WTC11 (cell line): ENCODE data around the gene MAPK11. TPM values are rescaled to one million over a fixed set of nuclear protein-coding genes. Genes with fewer than 3 reads are reported as not detected.

Source experiments
- ATAC-seq: fragments of 200-7000 bp; cut with Tn5 transposase; 2 replicates; pipeline ENCODE4 v1.10.0; 2021; ENCODE audit warnings: mild to moderate bottlenecking, moderate library complexity
- CTCF ChIA-PET: fragments of 300-600 bp; sonication (Branson Sonifier 250); formaldehyde crosslinking; loops from one replicate; lab custom pipeline; 2021; ENCODE audit warnings: antibody characterized with exemption; lab: Charles Lee
- POLR2A ChIA-PET: fragments of 350-600 bp; sonication (Branson Sonifier 250); formaldehyde crosslinking; loops from one replicate; lab custom pipeline; 2021; ENCODE audit warnings: antibody characterized with exemption; lab: Charles Lee
- DNase-seq: peaks from one replicate; pipeline ENCODE4 v3.0.0; 2021; ENCODE audit warnings: low spot score
- H3K27ac Mint-ChIP-seq: 2 replicates; pipeline ENCODE4 v1.8.0; 2021; ENCODE audit warnings: mixed read lengths
- H3K27me3 Mint-ChIP-seq: 2 replicates; pipeline ENCODE4 v1.8.0; 2021; ENCODE audit warnings: low read depth, mild to moderate bottlenecking, moderate library complexity, mixed read lengths
- H3K36me3 Mint-ChIP-seq: 2 replicates; pipeline ENCODE4 v1.8.0; 2021; ENCODE audit warnings: mixed read lengths
- H3K4me1 Mint-ChIP-seq: 2 replicates; pipeline ENCODE4 v1.8.0; 2022; ENCODE audit warnings: mixed read lengths
- H3K4me3 Mint-ChIP-seq: 2 replicates; pipeline ENCODE4 v1.8.0; 2021; ENCODE audit warnings: mild to moderate bottlenecking, moderate library complexity, mixed read lengths
- H3K9me3 Mint-ChIP-seq: 2 replicates; pipeline ENCODE4 v1.8.0; 2021; ENCODE audit warnings: mixed read lengths
- AR ChIP-seq: fragments of 250-450 bp; sonication (Bioruptor Pico); IDR thresholded peaks from 2 replicates; pipeline ENCODE4 v1.9.0; 2021; ENCODE audit warnings: mild to moderate bottlenecking
- ARID4B ChIP-seq: sonication (generic); formaldehyde crosslinking; IDR thresholded peaks from 2 replicates; pipeline ENCODE4 v1.8.0; 2023; ENCODE audit warnings: missing genetic modification reagents, mild to moderate bottlenecking, borderline replicate concordance
- ATF3 ChIP-seq: sonication (generic); formaldehyde crosslinking; conservative IDR thresholded peaks from 2 replicates; pipeline ENCODE4 v1.8.1; 2022; ENCODE audit warnings: mild to moderate bottlenecking, missing genetic modification reagents
- ATF6 ChIP-seq: sonication (generic); formaldehyde crosslinking; IDR thresholded peaks from 2 replicates; pipeline ENCODE4 v1.8.1; 2023; ENCODE audit warnings: mild to moderate bottlenecking, missing genetic modification reagents
- CBFB ChIP-seq: sonication (generic); formaldehyde crosslinking; IDR thresholded peaks from 2 replicates; pipeline ENCODE4 v1.8.1; 2022; ENCODE audit warnings: mild to moderate bottlenecking, low read depth, missing genetic modification reagents
- ELF4 ChIP-seq: sonication (generic); formaldehyde crosslinking; IDR thresholded peaks from 2 replicates; pipeline ENCODE4 v1.8.1; 2022; ENCODE audit warnings: low read depth, mild to moderate bottlenecking, moderate library complexity, missing genetic modification reagents
- ETV6 ChIP-seq: sonication (generic); formaldehyde crosslinking; IDR thresholded peaks from 2 replicates; pipeline ENCODE4 v1.8.1; 2022; ENCODE audit warnings: mild to moderate bottlenecking, missing genetic modification reagents
- FOXJ3 ChIP-seq: sonication (generic); formaldehyde crosslinking; IDR thresholded peaks from 2 replicates; pipeline ENCODE4 v1.9.0; 2021; ENCODE audit warnings: missing genetic modification reagents, mild to moderate bottlenecking, borderline replicate concordance
- GTF2I ChIP-seq: fragments of 250-450 bp; sonication (Bioruptor Pico); conservative IDR thresholded peaks from 2 replicates; pipeline ENCODE4 v1.4.0; 2021; ENCODE audit warnings: mild to moderate bottlenecking
- HMGA2 ChIP-seq: fragments of 250-450 bp; sonication (Bioruptor Pico); IDR thresholded peaks from 2 replicates; pipeline ENCODE4 v1.4.0; 2021; ENCODE audit warnings: mild to moderate bottlenecking, moderate library complexity
- IRF2 ChIP-seq: sonication (generic); formaldehyde crosslinking; IDR thresholded peaks from 2 replicates; pipeline ENCODE4 v1.8.0; 2022; ENCODE audit warnings: low read depth, missing genetic modification reagents, borderline replicate concordance
- MLX ChIP-seq: sonication (generic); formaldehyde crosslinking; IDR thresholded peaks from 2 replicates; pipeline ENCODE4 v1.8.1; 2023; ENCODE audit warnings: mild to moderate bottlenecking, missing genetic modification reagents, moderate library complexity
- NFATC4 ChIP-seq: fragments of 250-450 bp; sonication (Bioruptor Pico); IDR thresholded peaks from 2 replicates; pipeline ENCODE4 v1.9.0; 2021; ENCODE audit warnings: mild to moderate bottlenecking
- NFYB ChIP-seq: sonication (generic); formaldehyde crosslinking; conservative IDR thresholded peaks from 2 replicates; pipeline ENCODE4 v1.8.0; 2022; ENCODE audit warnings: low read depth, missing genetic modification reagents
- NR1H2 ChIP-seq: sonication (generic); formaldehyde crosslinking; IDR thresholded peaks from 2 replicates; pipeline ENCODE4 v1.9.0; 2021; ENCODE audit warnings: mild to moderate bottlenecking, moderate library complexity, missing genetic modification reagents
- PRRX2 ChIP-seq: fragments of 250-450 bp; sonication (Bioruptor Pico); IDR thresholded peaks from 2 replicates; pipeline ENCODE4 v1.8.0; 2021; ENCODE audit warnings: mild to moderate bottlenecking
- RELA ChIP-seq: sonication (generic); formaldehyde crosslinking; IDR thresholded peaks from 2 replicates; pipeline ENCODE4 v1.8.1; 2022; ENCODE audit warnings: missing genetic modification reagents, mild to moderate bottlenecking, borderline replicate concordance
- SOX15 ChIP-seq: fragments of 250-450 bp; sonication (Bioruptor Pico); IDR thresholded peaks from 2 replicates; pipeline ENCODE4 v1.9.0; 2021; ENCODE audit warnings: mild to moderate bottlenecking
- ZMAT4 ChIP-seq: fragments of 250-450 bp; sonication (Bioruptor Pico); IDR thresholded peaks from 2 replicates; pipeline ENCODE4 v1.9.0; 2021; ENCODE audit warnings: mild to moderate bottlenecking
- ZNF396 ChIP-seq: fragments of 250-450 bp; sonication (Bioruptor Pico); IDR thresholded peaks from 2 replicates; pipeline ENCODE4 v1.8.0; 2021; ENCODE audit warnings: mild to moderate bottlenecking, moderate library complexity, borderline replicate concordance
- total RNA-seq: library from RNA; stranded (reverse); gene quantifications from 3 replicates; pipeline ENCODE4 v1.2.3, GENCODE V29; 2021

The MAPK11 gene
- total RNA-seq, 1 experiment from 2014 or later, result 2.3 TPM

GRCh38 chr22:50312371-50312770 is 42.2 kb upstream of the MAPK11 start:
- ATAC-seq, result no peak
- CTCF ChIA-PET, result no interaction called here
- H3K4me1 Mint-ChIP-seq, result peaks cover 13% of the 10 kb centered on the region
- DNase-seq, result no peak
- H3K36me3 Mint-ChIP-seq, result no peaks in the 10 kb centered on the region
- H3K4me3 Mint-ChIP-seq, result no peak overlapping the region
- no peaks in the 10 kb centered on the region; the same call in 1 of the 2 replicates for H3K27me3 Mint-ChIP-seq
- POLR2A ChIA-PET, result no interaction called here
- TF ChIP-seq ELF4 (CRISPR knock-in tag), result no peak
- TF ChIP-seq IRF2 (CRISPR knock-in tag), result no peak
- TF ChIP-seq ATF6, result no peak
- no peak for TF ChIP-seq CBFB
- no peak for TF ChIP-seq GTF2I
- TF ChIP-seq RELA (CRISPR knock-in tag), result no peak
- no peak for TF ChIP-seq ATF3
- no peak for TF ChIP-seq MLX
- no peak for TF ChIP-seq AR (CRISPR knock-in tag)
- no peak for TF ChIP-seq FOXJ3 (CRISPR knock-in tag)
- TF ChIP-seq PRRX2, result no peak
- no peak for TF ChIP-seq NFATC4 (CRISPR knock-in tag)
- TF ChIP-seq NFYB (CRISPR knock-in tag), result no peak
- TF ChIP-seq NR1H2 (CRISPR knock-in tag), result no peak
- TF ChIP-seq ZNF396 (CRISPR knock-in tag), result no peak
- no peak for TF ChIP-seq HMGA2 (CRISPR knock-in tag)
- no peak for TF ChIP-seq SOX15
- TF ChIP-seq ARID4B (CRISPR knock-in tag), result no peak
- TF ChIP-seq ETV6, result no peak
- no peak for TF ChIP-seq ZMAT4 (CRISPR knock-in tag)
- no peak overlapping the region for H3K27ac Mint-ChIP-seq
- no peaks in the 10 kb centered on the region for H3K9me3 Mint-ChIP-seq
